Central memory CD4-positive, alpha-beta T cell (primary cell): ENCODE data around the gene SIGLEC10.

ENCODE experiments used
- DNase-seq: peaks from one replicate; pipeline ENCODE4 v3.0.0; 2022

SIGLEC10 gene

GRCh38 chr19:51364200-51365106, 53.0 kb downstream of the SIGLEC10 start:
- no peak for DNase-seq

GRCh38 chr19:51361239-51361638, 56.2 kb downstream of the SIGLEC10 start:
- no peak for DNase-seq
